GM12892 (cell line): ENCODE measurements around the gene WDR11.
"Not testable (repeated sequence)": the region's sequence is repeated elsewhere in the genome, so short reads cannot be mapped to it uniquely, and the experiment has no call there.

Experiments used
- DNase-seq: peaks from one replicate; pipeline ENCODE4 v3.0.0; 2011; ENCODE audit not compliant: insufficient read length
- FAIRE-seq: peaks from 2 replicates; lab custom pipeline; 2011; peaks lifted over from hg19 to GRCh38; lab: Jason Lieb, UNC
- POLR2A ChIP-seq: IDR thresholded peaks from 2 replicates; pipeline ENCODE4 v1.6.1; 2011; ENCODE audit warnings: low read depth, low read length, control low read depth
- POLR2AphosphoS5 ChIP-seq: IDR thresholded peaks from 2 replicates; pipeline ENCODE4 v1.6.1; 2011; ENCODE audit warnings: low read depth, low read length, control low read depth
- TAF1 ChIP-seq: IDR thresholded peaks from 2 replicates; pipeline ENCODE4 v1.6.1; 2011; ENCODE audit warnings: low read depth, mild to moderate bottlenecking, control low read depth, low read length, borderline replicate concordance

WDR11 gene

GRCh38 chr10:120887482-120887881 is 36.3 kb downstream of the WDR11 start:
- FAIRE-seq = no peak
- no peak for DNase-seq
- no peak for TF ChIP-seq POLR2AphosphoS5

DNA sequence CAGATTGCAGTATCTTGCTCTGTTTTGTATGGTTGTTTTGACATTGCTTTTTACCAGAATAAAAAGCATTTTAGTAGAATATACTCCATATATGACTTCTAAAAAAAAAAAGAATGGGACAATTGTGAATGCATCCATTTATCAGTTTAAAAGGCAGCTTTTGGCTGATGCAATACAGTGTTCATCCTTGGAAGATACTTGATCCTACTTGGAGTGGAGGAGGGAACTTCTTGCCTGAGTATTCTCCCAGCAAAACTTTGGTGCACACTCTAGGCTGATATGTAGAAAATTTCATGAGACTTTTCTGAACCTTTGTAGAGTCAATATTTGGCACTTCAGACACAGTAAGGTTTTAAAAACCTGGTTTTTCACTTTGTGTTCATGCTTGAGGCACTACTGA is 40.2 kb downstream of the WDR11 start:
- no peak for FAIRE-seq
- TF ChIP-seq POLR2A (no peak), TAF1 (no peak), POLR2AphosphoS5 (no peak)
- no peak for DNase-seq

- TF ChIP-seq TAF1 = no peak
- no peak for TF ChIP-seq POLR2A
- TF ChIP-seq POLR2AphosphoS5 = no peak
- DNase-seq = no peak
Observed at GRCh38 chr10:120894556-120894955, 43.4 kb downstream of the WDR11 start.

DNA sequence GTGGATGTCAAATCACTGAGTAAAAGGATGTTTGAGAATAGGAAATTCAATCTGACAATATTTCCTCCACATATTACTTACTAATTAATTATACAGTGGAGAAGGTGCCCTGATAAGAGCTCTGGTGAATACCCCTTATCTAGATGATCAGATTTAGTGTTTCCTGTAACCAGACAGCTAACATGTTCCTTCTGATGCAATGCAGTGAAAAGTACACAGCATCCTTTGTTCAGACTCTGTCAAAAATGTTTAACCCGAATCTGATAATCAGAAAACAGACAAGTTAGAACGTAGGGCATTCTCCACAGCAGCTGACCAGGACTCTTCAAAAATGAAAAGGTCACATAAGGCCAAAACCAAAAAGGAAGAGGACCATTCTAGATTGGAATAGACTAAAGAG is 46.2 kb downstream of the WDR11 start:
- no peak for FAIRE-seq
- DNase-seq = no peak
- TF ChIP-seq POLR2AphosphoS5 (no peak), TAF1 (no peak), POLR2A (no peak)

More at GRCh38 chr10:120894556-120894955, 43.4 kb downstream of the WDR11 start:
- no peak for FAIRE-seq

- no peak for DNase-seq
- TF ChIP-seq TAF1 (no peak), POLR2AphosphoS5 (no peak), POLR2A (no peak)
- FAIRE-seq = no peak
Observed at GRCh38 chr10:120905268-120905667, 54.1 kb downstream of the WDR11 start.

GRCh38 chr10:120917521-120918250 is 66.5 kb downstream of the WDR11 start:
- FAIRE-seq (no peak), DNase-seq (no peak)
- TF ChIP-seq TAF1 = no peak
- no peak for TF ChIP-seq POLR2A
- no peak for TF ChIP-seq POLR2AphosphoS5

DNA sequence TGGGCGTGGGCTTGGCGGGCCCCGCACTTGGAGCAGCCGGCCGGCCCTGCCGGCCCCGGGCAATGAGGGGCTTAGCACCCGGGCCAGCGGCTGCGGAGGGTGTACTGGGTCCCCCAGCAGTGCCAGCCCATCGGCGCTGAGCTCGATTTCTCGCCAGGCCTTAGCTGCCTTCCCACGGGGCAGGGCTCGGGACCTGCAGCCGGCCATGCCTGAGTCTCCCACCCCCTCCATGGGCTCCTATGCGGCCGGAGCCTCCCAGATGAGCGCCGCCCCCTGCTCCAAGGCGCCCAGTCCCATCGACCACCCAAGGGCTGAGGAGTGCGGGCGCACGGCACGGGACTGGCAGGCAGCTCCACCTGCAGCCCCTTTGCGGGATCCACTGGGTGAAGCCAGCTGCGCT is 72.7 kb downstream of the WDR11 start:
- not testable (repeated sequence) for DNase-seq, FAIRE-seq

GRCh38 chr10:120926611-120927010 is 75.4 kb downstream of the WDR11 start:
- TF ChIP-seq POLR2A = no peak
- TF ChIP-seq POLR2AphosphoS5 = no peak
- TF ChIP-seq TAF1 = no peak
- DNase-seq (no peak), FAIRE-seq (no peak)

GRCh38 chr10:120927352-120927751 is 76.2 kb downstream of the WDR11 start:
- no peak for FAIRE-seq
- no peak for DNase-seq
- TF ChIP-seq TAF1 (no peak), POLR2AphosphoS5 (no peak), POLR2A (no peak)

DNA sequence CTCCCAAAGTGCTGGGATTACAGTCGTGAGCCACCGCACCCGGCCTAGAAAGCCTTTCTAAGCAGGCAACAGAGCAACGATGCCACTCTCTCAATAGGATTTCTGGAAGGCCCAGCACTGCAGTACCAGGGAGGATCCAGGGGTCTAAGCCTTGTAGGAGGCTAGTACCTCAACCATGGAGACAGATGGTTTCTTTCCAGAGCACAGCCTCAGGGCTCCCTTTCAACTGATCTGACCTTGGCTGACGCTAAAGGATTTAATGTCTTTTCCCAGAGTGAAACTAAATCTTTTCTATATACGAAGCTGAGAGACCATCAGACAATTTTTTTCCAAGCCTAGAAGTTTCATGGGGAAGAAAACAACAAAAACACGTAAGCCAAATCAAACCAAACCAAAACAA is 78.0 kb downstream of the WDR11 start:
- no peak for DNase-seq
- TF ChIP-seq POLR2A = no peak
- TF ChIP-seq TAF1 = no peak
- TF ChIP-seq POLR2AphosphoS5 = no peak
- no peak for FAIRE-seq

DNA sequence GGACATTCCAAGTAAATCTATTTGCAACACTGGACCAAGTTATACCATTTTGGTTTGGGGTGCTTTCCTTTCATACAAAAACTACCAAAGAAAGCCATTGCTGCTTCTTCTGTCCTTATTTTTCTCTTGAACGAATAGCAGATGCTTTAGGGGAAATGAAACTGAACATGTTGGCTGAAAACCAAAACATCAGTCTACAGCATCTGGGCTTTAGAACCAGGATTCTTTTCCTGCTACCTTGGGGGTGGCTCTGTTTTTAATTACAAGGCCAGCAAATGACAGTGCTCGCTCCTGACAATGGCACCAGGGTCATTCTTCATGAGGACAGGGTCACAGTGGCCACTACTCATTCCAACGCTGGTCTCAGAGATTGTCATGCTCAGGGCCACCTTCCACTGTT is 80.3 kb downstream of the WDR11 start:
- no peak for FAIRE-seq

DNA sequence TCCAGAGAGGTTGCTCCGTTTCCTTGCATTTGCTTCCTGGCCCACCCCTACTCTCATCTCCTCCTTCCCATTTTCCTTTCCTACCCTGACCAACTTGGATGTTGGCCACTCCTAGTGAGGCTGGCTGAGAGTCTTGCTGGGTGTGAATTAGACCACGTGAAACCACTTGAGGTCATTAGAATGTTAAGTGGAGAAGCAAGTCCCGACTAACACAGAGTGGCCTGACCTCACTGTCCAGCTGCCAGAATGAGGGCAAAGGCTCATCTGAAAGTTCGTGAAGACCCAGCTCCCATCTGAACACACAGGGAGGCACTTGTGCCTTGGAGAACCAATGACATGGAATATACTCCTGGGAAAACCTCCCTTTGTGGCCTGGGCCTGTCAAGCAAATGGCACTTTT is 80.8 kb downstream of the WDR11 start:
- no peak for FAIRE-seq
- TF ChIP-seq POLR2AphosphoS5 = no peak
- TF ChIP-seq POLR2A = no peak
- TF ChIP-seq TAF1 = no peak
- DNase-seq = no peak

More for the DNA sequence above, 80.3 kb downstream of the WDR11 start:
- TF ChIP-seq POLR2A (no peak), TAF1 (no peak), POLR2AphosphoS5 (no peak)
- DNase-seq = no peak

DNA sequence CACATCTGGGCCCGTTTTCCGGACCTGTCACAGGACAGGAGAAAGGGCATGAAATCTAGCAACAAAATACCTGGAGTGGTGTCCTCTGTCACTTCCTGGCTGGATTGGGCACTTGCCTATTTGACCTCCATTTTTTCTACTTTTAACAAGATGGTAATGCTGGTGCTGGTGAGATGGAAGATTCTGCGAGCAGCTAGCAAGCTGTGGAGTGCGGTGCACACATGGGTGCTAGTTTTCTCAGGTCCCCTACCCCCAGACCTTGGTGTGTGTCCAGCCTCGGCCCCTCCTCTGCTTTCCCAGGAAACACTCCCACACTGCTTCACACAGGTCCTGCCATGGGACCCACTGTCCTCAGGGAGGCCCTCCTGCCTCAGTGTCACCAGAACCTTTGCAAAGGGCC is 87.7 kb downstream of the WDR11 start:
- FAIRE-seq (no peak), DNase-seq (no peak)
- TF ChIP-seq POLR2A = no peak
- TF ChIP-seq POLR2AphosphoS5 = no peak
- TF ChIP-seq TAF1 = no peak
